Posterior cingulate gyrus (tissue), 11 donors: ENCODE measurements around the gene CTAGE9.

ENCODE experiments used
- DNase-seq, 10 donors: peaks; one replicate each; pipeline versions ENCODE4 v3.0.0 to v3.0.0-alpha.2; 2020 to 2021; ENCODE audit warnings: mixed read lengths in 3 of 10
- intact Hi-C: fragments of 100-400 bp; cut with DNase I; formaldehyde crosslinking; loops from one replicate; pipeline ENCODE4 v1.15.1; 2023

Gene CTAGE9

GRCh38 chr6:131678442-131678841 is 32.4 kb downstream of the CTAGE9 start:
- no peak for DNase-seq
- intact Hi-C loops = no loop called here

- intact Hi-C loops = no loop called here
- DNase-seq = no peak
Measured at GRCh38 chr6:131673184-131673583, 37.6 kb downstream of the CTAGE9 start.

GRCh38 chr6:131669891-131670290 is 40.9 kb downstream of the CTAGE9 start:
- intact Hi-C loops = no loop called here
- no peak for DNase-seq

GRCh38 chr6:131663578-131664165 is 47.1 kb downstream of the CTAGE9 start:
- DNase-seq = no peak
- intact Hi-C loops = no loop called here

GRCh38 chr6:131660195-131660594 is 50.6 kb downstream of the CTAGE9 start:
- no peak for DNase-seq
- intact Hi-C loops = no loop called here
